ENCODE data around the gene MRPS27. TPM values are rescaled to one million over a fixed set of nuclear protein-coding genes. Genes with fewer than 3 reads are reported as not detected.

MRPS27 gene
- total and polyA plus RNA-seq, 9 of the 15 experiments (the other 6 are each of a cell fraction or from before 2014, with no cell fraction given), result 73.6 to 144 (median 106) TPM

DNA sequence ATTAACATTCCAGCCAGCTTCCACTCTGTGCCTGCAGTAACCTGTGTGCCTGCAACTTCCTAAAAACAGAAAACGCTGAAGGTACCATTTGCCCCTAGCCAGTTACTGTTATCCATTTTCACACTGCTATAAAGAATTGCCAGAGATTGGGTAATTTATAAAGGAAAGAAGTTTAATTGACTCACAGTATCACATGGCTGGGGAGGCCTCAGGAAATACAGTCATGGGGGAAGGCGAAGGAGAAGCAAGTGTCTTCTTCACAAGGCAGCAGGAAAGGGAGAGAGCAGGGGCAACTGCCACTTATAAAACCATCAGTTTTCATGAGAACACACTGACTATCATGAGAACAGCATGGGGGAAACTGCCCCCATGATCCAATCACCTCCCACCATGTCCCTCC, 31.3 kb upstream of the MRPS27 start:
- Histone ChIP-seq H3K27ac (ENCODE audit: extremely low read depth, low read depth, low read length) (no peak overlapping the region), H3K4me1 (replicated peaks in 1 of 2; ENCODE audit: control insufficient read depth in 2 of 2, insufficient read depth in 2 of 2, low read length in 2 of 2) (no peaks in the 10 kb centered on the region), H2AFZ (ENCODE audit: low read depth, low read length) (no peak overlapping the region), H3K4me3 (no peak overlapping the region), H3K27me3 (ENCODE audit: control insufficient read depth in 2 of 2, insufficient read depth in 2 of 2, low read length in 2 of 2) (no peaks in the 10 kb centered on the region), H3K9ac (ENCODE audit: insufficient read depth in 1 of 2, low read depth in 2 of 2, low read length in 2 of 2) (no peak overlapping the region), H3K9me3 (replicated peaks; ENCODE audit: control insufficient read depth, insufficient read depth, low read depth, low read length) (no peaks in the 10 kb centered on the region), H4K20me1 (replicated peaks; ENCODE audit: control insufficient read depth, insufficient read depth, low read length) (no peaks in the 10 kb centered on the region), H3K9me1 (ENCODE audit: control insufficient read depth, insufficient read depth, low read length) (no peaks in the 10 kb centered on the region), H3K36me3 (ENCODE audit: control insufficient read depth, insufficient read depth, low read length) (peaks cover 25% of the 10 kb centered on the region; the same call in 2 of the 3 replicates), H3K4me2 (ENCODE audit: insufficient read depth, low read length) (no peak overlapping the region), H3K79me2 (ENCODE audit: control insufficient read depth, insufficient read depth, low read length) (no peaks in the 10 kb centered on the region)
- DNase-seq (ENCODE audit: extremely low read depth in 1 of 4, low spot score in 3 of 4) (no peak), ATAC-seq (no peak), FAIRE-seq (no peak)
- no TSS peak for BruUV-seq (replicated peaks)
- in situ Hi-C loops (cut with MboI) (no loop called here), intact Hi-C loops (cut with micrococcal nuclease) (no loop called here)
- WGBS (ENCODE audit: insufficient coverage, low coverage, missing lambda C conversion rate), result 92% methylated on average over 2 of the region's 2 CpGs
- ChIA-PET POLR2A (no interaction called here), CTCF (ENCODE audit: low intra/inter-chr PET ratio) (no interaction called here)
- no peak for TF ChIP-seq NCOA1 (IDR thresholded peaks at IDR 0.05; ENCODE audit: low read depth)
- no peak for TF ChIP-seq HDAC8 (tag; IDR thresholded peaks at IDR 0.05)
- TF ChIP-seq, protein P1, sequence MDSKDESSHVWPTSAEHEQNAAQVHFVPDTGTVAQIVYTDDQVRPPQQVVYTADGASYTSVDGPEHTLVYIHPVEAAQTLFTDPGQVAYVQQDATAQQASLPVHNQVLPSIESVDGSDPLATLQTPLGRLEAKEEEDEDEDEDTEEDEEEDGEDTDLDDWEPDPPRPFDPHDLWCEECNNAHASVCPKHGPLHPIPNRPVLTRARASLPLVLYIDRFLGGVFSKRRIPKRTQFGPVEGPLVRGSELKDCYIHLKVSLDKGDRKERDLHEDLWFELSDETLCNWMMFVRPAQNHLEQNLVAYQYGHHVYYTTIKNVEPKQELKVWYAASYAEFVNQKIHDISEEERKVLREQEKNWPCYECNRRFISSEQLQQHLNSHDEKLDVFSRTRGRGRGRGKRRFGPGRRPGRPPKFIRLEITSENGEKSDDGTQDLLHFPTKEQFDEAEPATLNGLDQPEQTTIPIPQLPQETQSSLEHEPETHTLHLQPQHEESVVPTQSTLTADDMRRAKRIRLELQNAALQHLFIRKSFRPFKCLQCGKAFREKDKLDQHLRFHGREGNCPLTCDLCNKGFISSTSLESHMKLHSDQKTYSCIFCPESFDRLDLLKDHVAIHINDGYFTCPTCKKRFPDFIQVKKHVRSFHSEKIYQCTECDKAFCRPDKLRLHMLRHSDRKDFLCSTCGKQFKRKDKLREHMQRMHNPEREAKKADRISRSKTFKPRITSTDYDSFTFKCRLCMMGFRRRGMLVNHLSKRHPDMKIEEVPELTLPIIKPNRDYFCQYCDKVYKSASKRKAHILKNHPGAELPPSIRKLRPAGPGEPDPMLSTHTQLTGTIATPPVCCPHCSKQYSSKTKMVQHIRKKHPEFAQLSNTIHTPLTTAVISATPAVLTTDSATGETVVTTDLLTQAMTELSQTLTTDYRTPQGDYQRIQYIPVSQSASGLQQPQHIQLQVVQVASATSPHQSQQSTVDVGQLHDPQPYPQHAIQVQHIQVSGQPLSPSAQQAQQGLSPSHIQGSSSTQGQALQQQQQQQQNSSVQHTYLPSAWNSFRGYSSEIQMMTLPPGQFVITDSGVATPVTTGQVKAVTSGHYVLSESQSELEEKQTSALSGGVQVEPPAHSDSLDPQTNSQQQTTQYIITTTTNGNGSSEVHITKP (IDR thresholded peaks at IDR 0.05; ENCODE audit: partially characterized antibody), result no peak
- TF ChIP-seq TSC22D4 (tag; IDR thresholded peaks at IDR 0.05), result no peak
- TF ChIP-seq ZNF263 (CRISPR knock-in tag; IDR thresholded peaks at IDR 0.05; ENCODE audit: borderline replicate concordance), result no peak
- no peak for TF ChIP-seq MBD2 (IDR thresholded peaks at IDR 0.05; ENCODE audit: borderline replicate concordance, low read depth)
- TF ChIP-seq ARHGAP35 (IDR thresholded peaks at IDR 0.05; ENCODE audit: partially characterized antibody), result no peak
- TF ChIP-seq, protein P2, sequence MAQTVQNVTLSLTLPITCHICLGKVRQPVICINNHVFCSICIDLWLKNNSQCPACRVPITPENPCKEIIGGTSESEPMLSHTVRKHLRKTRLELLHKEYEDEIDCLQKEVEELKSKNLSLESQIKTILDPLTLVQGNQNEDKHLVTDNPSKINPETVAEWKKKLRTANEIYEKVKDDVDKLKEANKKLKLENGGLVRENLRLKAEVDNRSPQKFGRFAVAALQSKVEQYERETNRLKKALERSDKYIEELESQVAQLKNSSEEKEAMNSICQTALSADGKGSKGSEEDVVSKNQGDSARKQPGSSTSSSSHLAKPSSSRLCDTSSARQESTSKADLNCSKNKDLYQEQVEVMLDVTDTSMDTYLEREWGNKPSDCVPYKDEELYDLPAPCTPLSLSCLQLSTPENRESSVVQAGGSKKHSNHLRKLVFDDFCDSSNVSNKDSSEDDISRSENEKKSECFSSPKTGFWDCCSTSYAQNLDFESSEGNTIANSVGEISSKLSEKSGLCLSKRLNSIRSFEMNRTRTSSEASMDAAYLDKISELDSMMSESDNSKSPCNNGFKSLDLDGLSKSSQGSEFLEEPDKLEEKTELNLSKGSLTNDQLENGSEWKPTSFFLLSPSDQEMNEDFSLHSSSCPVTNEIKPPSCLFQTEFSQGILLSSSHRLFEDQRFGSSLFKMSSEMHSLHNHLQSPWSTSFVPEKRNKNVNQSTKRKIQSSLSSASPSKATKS (CRISPR knock-in tag; IDR thresholded peaks at IDR 0.05), result no peak
- no peak for TF ChIP-seq MCM2 (IDR thresholded peaks at IDR 0.05; ENCODE audit: low read depth)
- no peak for TF ChIP-seq ZZZ3 (IDR thresholded peaks at IDR 0.05)
- TF ChIP-seq, protein P3, sequence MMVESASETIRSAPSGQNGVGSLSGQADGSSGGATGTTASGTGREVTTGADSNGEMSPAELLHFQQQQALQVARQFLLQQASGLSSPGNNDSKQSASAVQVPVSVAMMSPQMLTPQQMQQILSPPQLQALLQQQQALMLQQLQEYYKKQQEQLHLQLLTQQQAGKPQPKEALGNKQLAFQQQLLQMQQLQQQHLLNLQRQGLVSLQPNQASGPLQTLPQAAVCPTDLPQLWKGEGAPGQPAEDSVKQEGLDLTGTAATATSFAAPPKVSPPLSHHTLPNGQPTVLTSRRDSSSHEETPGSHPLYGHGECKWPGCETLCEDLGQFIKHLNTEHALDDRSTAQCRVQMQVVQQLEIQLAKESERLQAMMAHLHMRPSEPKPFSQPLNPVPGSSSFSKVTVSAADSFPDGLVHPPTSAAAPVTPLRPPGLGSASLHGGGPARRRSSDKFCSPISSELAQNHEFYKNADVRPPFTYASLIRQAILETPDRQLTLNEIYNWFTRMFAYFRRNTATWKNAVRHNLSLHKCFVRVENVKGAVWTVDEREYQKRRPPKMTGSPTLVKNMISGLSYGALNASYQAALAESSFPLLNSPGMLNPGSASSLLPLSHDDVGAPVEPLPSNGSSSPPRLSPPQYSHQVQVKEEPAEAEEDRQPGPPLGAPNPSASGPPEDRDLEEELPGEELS (CRISPR knock-in tag; IDR thresholded peaks at IDR 0.05; ENCODE audit: borderline replicate concordance), result no peak
- TF ChIP-seq ZFPM2 (CRISPR knock-in tag; IDR thresholded peaks at IDR 0.05), result no peak
- no peak for TF ChIP-seq ZNF316 (IDR thresholded peaks at IDR 0.05)
- TF ChIP-seq HIVEP1 (CRISPR knock-in tag; IDR thresholded peaks at IDR 0.05), result no peak
- TF ChIP-seq SIX5 (IDR thresholded peaks at IDR 0.05; ENCODE audit: borderline replicate concordance in 1 of 2, insufficient read depth in 1 of 2, low read depth in 1 of 2, low read length in 2 of 2), result no peak
- no peak for TF ChIP-seq ZNF77 (CRISPR knock-in tag; IDR thresholded peaks at IDR 0.05)
- no peak for TF ChIP-seq MIER1 (IDR thresholded peaks at IDR 0.05; ENCODE audit: low read depth)
- TF ChIP-seq XRCC5 (IDR thresholded peaks at IDR 0.05; ENCODE audit: low read depth, low read length), result no peak
